ENCODE results near the gene TFF2.
A peak's percentile ranks its signal among the peaks of the same experiment; 100 is the strongest.

The TFF2 gene

GRCh38 chr21:42320791-42321190 lies 30.0 kb downstream of the TFF2 start:
- no peak for DNase-seq (ENCODE audit: low read depth)

- DNase-seq (ENCODE audit: low read depth), result no peak
Observed at GRCh38 chr21:42319851-42320572, 30.8 kb downstream of the TFF2 start.

- no peak for DNase-seq (ENCODE audit: low read depth)
Observed at GRCh38 chr21:42319376-42319775, 31.4 kb downstream of the TFF2 start.

- DNase-seq (ENCODE audit: low read depth), result no peak
Observed at GRCh38 chr21:42317826-42318746, 32.7 kb downstream of the TFF2 start.

- DNase-seq (ENCODE audit: low read depth), result no peak
Observed at GRCh38 chr21:42317341-42317741, 33.5 kb downstream of the TFF2 start.

- DNase-seq (ENCODE audit: low read depth), result no peak
Observed at GRCh38 chr21:42316891-42317290, 33.9 kb downstream of the TFF2 start.

- DNase-seq (ENCODE audit: low read depth), result peak; percentile 2
Observed at GRCh38 chr21:42315296-42315891, 35.4 kb downstream of the TFF2 start, which contains the start of gene TFF3. Gene TFF3, minus strand, starts transcription at chr21:42315409. Its CDS starts 35 bp downstream, at chr21:42315374.

GRCh38 chr21:42314616-42315295 lies 36.0 kb downstream of the TFF2 start:
- no peak for DNase-seq (ENCODE audit: low read depth)

- DNase-seq (ENCODE audit: low read depth), result no peak
Observed at GRCh38 chr21:42313501-42313969, 37.3 kb downstream of the TFF2 start.

GRCh38 chr21:42312626-42313104 lies 38.1 kb downstream of the TFF2 start:
- DNase-seq (ENCODE audit: low read depth), result no peak

GRCh38 chr21:42311816-42312625 lies 38.8 kb downstream of the TFF2 start:
- DNase-seq (ENCODE audit: low read depth), result no peak

GRCh38 chr21:42311160-42311559 lies 39.6 kb downstream of the TFF2 start:
- DNase-seq (ENCODE audit: low read depth), result no peak

- no peak for DNase-seq (ENCODE audit: low read depth)
Observed at GRCh38 chr21:42310411-42311001, 40.3 kb downstream of the TFF2 start.

- DNase-seq (ENCODE audit: low read depth), result peak; percentile 5
Observed at GRCh38 chr21:42309753-42310213, 41.0 kb downstream of the TFF2 start.

- DNase-seq (ENCODE audit: low read depth), result no peak
Observed at GRCh38 chr21:42308914-42309752, 41.7 kb downstream of the TFF2 start.

GRCh38 chr21:42308161-42308913 lies 42.5 kb downstream of the TFF2 start:
- DNase-seq (ENCODE audit: low read depth), result no peak

- no peak for DNase-seq (ENCODE audit: low read depth)
Observed at GRCh38 chr21:42307106-42307505, 43.7 kb downstream of the TFF2 start.

GRCh38 chr21:42306366-42307035 lies 44.3 kb downstream of the TFF2 start:
- DNase-seq (ENCODE audit: low read depth), result no peak

Measured in iris pigment epithelial cell (primary cell).